ENCODE results near the gene SNN.

The SNN gene

DNA sequence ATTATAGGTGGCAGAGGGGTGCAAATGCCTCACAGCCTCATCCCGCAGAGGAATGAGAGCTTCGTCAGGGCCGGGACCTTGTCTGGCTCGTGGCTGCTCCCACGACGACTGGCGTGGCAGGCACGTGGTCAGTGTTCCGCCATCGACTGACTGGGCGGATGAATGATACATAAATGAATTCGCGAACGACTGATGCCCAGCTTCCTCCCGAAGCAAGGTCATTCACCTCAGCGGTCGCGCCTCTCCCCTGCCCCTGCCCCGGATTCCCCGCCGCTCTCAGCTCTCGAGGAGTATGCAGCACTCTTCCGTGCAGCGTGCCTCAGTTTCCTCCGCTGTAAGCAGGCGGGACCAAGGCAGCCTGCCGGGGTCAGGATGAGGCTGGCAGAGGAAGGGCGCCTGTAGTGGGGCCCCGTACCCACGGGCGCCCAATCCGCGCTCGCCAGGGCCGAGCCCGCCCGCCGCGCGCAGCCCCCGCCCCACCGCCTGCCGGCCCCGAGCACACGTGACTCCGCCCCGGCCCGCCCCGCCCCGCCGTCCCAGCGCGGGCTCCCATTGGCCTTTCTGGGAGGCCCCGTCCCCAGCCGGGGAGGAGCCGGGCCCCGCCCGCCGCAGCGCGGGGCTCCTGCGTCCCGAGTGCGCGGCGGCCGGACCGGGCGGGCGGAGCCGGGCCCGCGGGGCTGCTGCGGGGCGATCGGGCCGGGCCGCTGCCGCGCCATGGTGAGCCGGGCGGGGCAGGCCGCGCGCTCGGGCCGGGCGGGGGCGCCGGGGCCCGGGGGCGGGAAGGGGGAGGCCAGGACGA, at the start of gene SNN:
SNN (plus strand) TSS at position 632 of the 799 bp plus-strand sequence. CDS start 7,605 bp downstream, outside the sequence.
- peak within 1 kb of the TSS; percentile 55 to 88 (median 84) for H3K4me3 ChIP-seq
- peak within 1 kb of the TSS; percentile 33 to 86 (median 80) for H3K27ac ChIP-seq

GRCh38 chr16:11619327-11619851, 48.9 kb upstream of the SNN start:
- no peak overlapping the region for H3K4me3 ChIP-seq
- H3K27ac ChIP-seq: peak overlapping the region in 17 of 21 experiments; percentile 1 to 96 (median 41)

DNA sequence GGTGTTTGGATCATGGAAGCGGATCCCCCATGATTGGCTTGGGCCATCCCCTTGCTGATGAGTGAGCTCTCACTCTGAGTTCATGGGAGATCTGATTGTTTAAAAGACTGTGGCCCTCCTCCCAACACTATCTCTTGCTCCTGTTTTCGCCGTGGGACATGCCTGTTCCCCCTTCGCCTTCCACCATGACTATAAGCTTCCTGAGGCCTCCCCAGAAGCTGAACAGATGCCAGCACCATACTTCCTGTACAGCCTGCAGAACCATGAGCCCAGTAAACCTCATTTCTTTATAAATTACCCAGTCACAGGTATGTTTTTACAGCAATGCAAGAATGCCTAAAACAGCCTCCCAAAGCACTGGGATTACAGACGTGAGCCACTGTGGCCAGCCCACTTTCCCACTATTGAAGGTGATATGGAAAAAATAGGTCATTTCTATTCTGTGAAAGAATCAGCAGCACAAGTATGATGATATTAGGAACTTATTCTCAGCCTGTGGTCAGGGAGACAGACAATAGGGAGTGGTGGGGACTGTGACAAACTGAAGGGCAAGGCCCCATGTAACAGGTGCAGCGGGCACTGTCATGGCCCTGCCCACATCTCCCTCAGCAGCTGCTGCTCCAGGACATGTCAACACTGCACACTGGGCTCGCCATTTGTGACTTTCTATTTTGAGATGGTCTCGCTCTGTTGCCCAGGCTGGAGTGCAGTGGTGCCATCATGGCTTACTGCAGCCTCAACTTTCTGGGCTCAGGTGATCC, 47.8 kb upstream of the SNN start:
- no peak overlapping the region for H3K4me3 ChIP-seq
- H3K27ac ChIP-seq: peak overlapping the region in 4 of 21 experiments; percentile 25 to 96 (median 80)

- Histone ChIP-seq H3K4me3 (peak overlapping the region in 1 of 7 experiments; percentile 11), H3K27ac (peak overlapping the region in 18 of 21 experiments; percentile 24 to 96 (median 74))
These were observed 46.7 kb upstream of the SNN start for GRCh38 chr16:11621539-11621919.

DNA sequence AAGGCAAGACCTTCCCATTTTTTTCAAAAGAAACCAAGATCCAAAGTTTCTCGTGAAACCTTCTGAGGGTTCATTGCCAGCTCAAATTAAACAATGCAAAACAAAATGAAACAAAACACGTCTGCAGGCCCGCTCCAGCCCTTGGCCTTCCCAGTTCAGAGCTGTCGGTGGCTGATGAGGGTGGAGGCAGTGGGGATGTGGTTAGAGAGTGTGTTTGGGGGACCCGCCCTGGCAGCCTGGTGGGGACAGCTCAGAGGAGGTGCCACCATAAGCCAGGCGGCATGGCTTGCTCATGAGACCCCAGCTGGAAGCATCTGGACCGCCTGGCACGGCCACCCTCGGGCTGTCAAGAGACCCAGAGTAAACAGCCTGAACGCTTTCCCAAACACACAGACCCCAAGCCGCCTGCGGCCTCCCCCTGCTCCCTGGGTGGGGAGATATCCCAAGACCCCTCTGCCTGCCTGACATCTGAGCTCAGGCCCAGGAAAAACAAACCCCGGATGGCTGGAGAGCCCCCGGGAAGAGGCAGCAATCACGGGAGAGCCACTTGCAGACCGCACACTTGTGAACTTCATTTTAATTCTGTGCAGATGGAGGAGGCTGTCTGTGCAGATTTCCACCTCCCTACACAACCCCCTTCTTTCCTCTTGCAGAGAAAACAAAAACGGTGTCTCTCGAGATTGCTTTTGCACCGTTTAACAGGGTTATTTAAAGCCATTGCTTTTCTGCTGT, 46.2 kb upstream of the SNN start:
- H3K27ac ChIP-seq: peak overlapping the region in 20 of 21 experiments; percentile 24 to 96 (median 72)
- H3K4me3 ChIP-seq: peak overlapping the region in 2 of 7 experiments; percentile 11

- Histone ChIP-seq H3K27ac (peak overlapping the region in 13 of 21 experiments; percentile 4 to 73 (median 54)), H3K4me3 (no peak overlapping the region)
These were observed 44.0 kb upstream of the SNN start for GRCh38 chr16:11624205-11624604.

GRCh38 chr16:11624636-11625607, 43.3 kb upstream of the SNN start:
- no peak overlapping the region for H3K4me3 ChIP-seq
- H3K27ac ChIP-seq: peak overlapping the region in 18 of 21 experiments; percentile 3 to 73 (median 52)

GRCh38 chr16:11625769-11626168, 42.5 kb upstream of the SNN start:
- H3K27ac ChIP-seq: peak overlapping the region in 13 of 21 experiments; percentile 1 to 68 (median 54)
- H3K4me3 ChIP-seq: no peak overlapping the region

DNA sequence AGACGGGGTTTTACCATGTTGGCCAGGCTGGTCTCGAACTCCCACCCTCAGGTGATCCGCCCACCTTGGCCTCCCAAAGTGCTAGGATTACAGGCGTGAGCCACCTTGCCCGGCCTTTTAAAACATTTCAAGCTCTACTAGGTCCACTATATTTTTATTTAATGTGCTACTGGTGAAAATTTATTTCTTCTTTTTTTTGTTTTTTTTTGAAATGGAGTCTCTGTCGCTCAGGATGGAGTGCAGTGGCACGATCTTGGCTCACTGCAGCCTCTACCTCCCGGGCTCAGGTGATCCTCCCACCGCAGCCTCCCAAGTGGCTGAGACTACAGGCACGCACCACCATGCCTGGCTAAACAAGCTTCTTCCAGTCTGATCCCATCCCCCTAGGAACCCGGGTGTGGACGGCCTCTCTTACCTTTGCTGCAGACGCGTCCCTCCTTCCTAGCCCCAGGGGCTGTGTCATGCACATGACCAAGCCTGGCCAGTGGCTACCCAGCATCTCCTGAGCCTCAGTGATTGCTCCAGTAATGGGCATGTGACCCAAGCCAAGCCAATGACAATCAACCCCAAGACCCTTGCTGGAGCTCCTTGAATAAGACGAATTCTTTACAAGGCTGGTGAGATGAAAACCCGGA, 41.5 kb upstream of the SNN start:
- peak overlapping the region in 10 of 21 experiments; percentile 16 to 84 (median 68) for H3K27ac ChIP-seq

DNA sequence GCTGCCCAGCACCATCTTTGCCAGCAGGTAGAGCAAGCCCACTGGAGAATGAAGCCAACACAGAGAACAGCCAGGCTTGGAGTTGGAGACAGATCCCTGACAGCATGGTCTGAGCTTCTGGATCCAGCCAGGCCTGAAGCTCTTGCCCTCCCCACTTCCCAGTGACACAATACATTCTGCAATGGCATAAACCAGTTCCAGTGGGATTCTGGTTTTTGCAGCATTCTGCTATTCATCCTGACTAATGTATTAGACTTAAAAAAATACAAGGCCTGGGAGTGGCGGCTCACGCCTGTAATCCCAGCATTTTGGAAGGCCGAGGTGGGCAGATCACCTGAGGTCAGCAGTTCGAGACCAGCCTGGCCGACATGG, 41.0 kb upstream of the SNN start:
- Histone ChIP-seq H3K27ac (peak overlapping the region in 15 of 21 experiments; percentile 22 to 84 (median 65)), H3K4me3 (no peak overlapping the region)

More for the DNA sequence above, 41.5 kb upstream of the SNN start:
- no peak overlapping the region for H3K4me3 ChIP-seq

DNA sequence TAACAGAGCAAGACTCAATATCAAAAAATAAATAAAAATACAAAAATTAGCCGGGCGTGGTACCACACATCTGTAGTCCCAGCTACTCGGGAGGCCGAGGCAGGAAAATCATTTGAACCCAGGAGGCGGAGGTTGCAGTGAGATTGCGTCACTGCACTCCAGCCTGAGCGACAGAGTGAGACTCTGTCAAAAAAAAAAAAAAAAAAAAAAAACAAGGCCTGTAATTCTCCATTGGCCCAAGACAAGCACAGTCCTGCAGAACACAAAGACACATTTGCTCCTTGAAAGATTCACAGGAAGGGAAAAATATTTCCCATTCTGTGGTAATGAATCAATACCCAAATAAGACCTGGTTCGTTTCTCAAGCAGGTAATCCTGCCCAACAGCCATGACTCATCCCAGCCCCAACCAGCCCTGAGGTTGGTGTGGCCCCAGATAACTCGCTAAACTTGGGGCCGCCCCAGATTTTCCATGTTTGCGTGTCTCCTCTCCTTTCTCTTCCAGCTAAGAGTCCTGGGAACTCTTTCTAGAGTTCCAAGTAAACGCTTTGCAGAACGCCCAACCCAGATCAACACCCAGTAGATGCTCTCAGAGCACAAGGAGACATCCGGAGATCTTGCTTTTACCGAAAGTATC, 40.3 kb upstream of the SNN start:
- peak overlapping the region in 19 of 21 experiments; percentile 43 to 84 (median 68) for H3K27ac ChIP-seq

GRCh38 chr16:11629071-11630030, 38.9 kb upstream of the SNN start:
- H3K27ac ChIP-seq: peak overlapping the region in 19 of 21 experiments; percentile 21 to 84 (median 67)
- no peak overlapping the region for H3K4me3 ChIP-seq

More for the DNA sequence above, 40.3 kb upstream of the SNN start:
- no peak overlapping the region for H3K4me3 ChIP-seq

- Histone ChIP-seq H3K4me3 (no peak overlapping the region), H3K27ac (peak overlapping the region in 18 of 21 experiments; percentile 21 to 84 (median 64))
These were observed 38.0 kb upstream of the SNN start for GRCh38 chr16:11630046-11630767.

DNA sequence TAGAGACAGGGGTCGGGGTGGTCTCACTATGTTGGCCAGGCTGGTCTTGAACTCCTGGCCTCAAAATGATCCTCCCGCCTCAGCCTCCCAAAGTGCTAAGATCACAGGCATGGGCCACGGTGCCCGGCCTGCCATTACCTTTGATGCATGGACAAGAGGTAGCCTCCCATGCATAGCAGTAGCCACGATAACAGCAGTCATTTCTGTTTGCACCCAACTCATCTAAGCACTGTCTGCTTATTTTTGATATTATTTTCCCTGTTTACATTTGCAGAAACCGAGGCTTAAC, 37.5 kb upstream of the SNN start:
- Histone ChIP-seq H3K4me3 (no peak overlapping the region), H3K27ac (peak overlapping the region in 3 of 21 experiments; percentile 73 to 82 (median 82))

DNA sequence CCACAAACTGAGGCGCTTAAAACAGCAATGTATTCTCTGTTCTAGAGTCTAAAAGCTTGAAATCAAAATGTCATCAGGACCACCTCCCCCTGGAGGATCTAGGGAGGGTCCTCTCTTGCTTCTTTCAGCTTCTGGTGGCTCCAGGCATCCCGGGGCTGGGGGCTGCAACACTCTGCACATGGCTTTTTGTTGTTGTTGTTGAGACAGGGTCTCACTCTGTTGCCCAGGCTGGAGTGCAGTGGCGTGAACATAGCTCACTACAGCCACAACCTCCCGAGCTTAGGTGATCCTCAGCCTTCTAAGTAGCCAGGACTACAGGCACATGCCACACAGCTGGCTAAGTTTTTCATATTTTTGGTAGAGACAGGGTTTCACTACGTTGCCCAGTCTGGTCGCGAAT, 37.0 kb upstream of the SNN start:
- no peak overlapping the region for H3K27ac ChIP-seq
- H3K4me3 ChIP-seq: no peak overlapping the region

DNA sequence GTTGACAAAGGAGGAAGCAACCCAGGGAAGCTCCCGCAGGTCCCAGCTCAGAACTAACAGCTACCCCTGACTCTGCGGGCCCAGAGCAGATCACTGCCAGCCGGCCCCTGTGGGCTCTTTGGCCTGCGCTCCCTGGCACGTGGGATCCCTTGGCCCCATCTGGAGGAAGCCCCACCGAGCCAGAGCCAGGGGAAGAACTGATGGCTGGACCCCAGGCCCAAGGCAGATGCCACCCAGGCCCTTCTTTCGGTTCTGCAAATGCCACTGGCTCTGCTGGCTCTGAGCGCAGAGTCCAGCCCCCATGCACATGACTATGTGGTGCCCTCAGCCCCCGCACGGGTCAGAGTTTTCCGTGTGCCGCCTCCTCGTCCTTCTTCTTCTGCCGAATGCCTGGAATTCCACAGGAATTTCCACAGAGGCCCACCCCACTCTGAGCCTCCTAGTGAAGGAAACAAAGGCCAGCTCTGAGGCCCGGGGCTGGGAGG, 35.8 kb upstream of the SNN start:
- H3K4me3 ChIP-seq: no peak overlapping the region
- H3K27ac ChIP-seq: peak overlapping the region in 20 of 21 experiments; percentile 4 to 82 (median 66)
